HPDE6-E6E7 (cell line): Measurements from ENCODE around the gene FMN1.

ENCODE experiments used
- DNase-seq: peaks from one replicate; pipeline ENCODE4 v3.0.0; 2011; ENCODE audit warnings: missing footprints; ENCODE audit errors: extremely low spot score

FMN1 gene

DNA sequence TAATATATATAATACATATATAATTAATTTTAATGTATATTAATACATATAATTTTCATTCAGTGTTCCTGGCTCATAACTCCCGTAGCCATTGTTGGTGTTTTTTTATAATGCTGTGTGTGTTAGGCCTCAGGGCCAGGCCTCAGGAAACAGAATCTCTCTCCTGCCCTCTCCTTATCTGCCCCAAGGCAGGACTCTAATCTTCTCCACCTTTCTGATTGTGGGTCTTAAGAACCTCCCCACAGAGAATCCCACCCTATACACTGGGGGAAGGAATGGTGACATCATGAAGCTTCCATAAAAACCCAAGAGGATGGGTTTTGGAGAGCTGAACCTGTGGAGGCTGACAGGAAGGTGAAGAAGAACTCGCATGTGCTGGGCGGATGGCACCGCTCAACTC, 4.0 kb upstream of the FMN1 start:
- DNase-seq = no peak

DNA sequence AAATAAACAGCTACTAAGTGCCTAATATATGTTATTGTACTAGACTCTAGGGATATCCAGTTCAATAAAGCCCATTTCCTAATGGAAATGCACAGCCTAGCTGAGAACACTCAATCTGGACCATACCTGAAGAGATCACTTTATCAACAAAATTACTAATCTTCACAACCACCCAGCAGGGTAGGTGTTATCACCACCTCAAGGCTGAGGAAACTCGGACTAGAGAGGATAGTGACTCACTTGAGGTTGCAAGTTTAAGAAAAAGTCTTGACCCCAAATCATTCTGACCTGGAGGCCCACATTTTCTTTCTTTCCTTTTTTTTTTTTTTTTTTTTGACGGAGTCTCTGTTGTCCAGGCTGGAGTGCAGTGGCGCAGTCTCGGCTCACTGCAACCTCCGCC, 3.1 kb upstream of the FMN1 start:
- DNase-seq = no peak

DNA sequence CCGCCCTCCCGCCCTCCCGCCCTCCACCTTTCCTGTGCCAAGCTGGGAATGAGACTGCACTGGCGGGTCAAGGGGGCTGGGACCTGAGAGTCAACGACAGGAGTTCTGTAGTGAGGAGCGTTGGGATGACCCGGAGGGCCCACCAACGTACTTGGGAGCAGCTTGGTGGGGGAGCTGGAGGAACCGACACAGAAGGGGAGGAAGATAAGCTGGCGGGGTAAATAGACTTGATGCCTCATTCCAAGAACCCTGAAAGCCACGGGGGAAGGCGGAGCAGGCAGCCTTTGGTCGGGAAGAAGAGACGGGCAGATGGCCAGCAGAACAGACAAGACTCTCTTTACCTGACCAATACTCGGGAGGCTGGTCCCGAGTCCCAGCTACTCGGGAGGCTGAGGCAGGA, 277 bp downstream of the FMN1 start:
- no peak for DNase-seq

DNA sequence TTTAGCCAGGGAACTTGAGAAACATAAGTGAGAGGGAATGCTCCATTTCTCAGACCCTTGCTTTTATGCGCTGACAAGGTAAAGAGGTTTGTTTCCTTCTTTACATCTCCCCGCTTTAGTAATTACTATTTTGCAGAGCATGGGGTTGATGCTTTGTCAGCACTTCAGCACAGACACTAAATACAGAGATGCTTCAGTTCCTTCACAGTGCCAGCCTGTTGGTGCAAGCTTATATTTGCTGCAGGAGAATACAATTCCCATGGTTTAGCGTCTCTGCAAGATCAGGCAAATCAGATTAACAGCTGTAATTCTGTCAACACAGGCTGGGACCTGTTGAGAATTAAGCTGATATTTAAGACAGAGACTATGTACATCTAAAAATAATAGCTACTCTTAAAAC, 2.9 kb downstream of the FMN1 start:
- no peak for DNase-seq

DNA sequence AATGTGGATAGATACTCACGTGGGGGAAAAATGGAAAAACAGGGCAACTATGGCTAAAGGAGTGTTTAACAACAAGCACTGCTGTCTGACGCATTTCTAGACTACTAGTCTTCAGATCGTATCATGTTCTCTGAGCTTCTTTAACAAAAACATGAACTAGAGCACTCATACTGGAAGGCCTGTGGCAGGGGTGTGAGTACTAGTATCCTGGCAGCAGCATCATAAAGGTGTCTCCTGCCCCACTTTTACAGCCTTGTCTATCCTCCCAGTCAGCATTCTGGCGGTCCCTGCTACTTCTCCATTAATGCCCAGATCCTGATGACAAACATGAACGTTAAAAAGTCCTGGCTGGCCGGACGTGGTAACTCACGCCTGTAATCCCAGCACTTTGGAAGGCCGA, 4.0 kb downstream of the FMN1 start:
- no peak for DNase-seq

DNA sequence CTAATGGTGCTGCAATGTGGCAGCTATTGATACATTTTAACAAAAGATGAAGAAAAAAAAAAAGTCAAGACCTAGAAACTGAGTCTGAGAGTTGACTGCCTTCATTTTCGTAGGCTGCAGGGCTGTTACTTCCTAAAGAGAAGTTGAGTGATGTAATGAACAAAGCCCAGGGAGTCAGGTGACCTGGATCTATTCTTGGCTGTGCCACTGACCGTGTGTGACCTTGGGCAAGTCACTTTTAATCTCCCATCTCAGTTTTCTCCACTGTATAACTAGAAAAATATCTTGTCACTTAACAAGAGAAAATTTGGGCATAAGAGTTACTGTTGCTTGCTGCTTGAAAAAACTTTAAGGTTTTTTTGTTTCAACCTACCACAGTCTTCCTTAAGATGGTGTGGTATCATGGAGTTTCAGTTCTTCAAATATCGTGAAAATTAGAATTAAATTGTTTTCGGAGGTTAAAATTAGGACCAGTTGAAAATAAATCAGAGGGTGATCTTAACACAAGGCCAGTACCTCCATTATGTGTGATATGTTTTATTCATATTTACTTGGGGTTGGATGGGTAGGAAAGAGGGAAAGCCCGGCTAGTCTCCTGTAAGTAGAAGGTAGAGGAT, 5.8 kb downstream of the FMN1 start:
- no peak for DNase-seq

DNA sequence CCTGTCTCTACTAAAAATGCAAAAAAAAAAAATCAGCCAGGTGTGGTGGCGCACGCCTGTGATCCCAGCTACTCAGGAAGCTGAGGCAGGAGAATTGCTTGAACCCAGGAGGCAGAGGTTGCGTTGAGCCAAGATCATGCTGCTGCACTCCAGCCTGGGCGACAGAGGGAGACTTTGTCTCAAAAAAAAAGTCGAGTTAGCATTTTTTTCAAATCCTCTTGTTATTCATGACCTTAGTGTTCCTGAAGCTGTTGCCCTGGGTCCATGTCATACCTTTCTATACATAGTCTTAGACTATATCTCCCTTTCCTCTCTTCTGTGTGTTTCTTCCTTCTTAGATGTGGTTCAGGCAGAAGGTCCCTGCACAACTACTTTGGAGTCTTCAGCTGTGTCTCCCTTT, 6.4 kb downstream of the FMN1 start:
- DNase-seq = no peak

DNA sequence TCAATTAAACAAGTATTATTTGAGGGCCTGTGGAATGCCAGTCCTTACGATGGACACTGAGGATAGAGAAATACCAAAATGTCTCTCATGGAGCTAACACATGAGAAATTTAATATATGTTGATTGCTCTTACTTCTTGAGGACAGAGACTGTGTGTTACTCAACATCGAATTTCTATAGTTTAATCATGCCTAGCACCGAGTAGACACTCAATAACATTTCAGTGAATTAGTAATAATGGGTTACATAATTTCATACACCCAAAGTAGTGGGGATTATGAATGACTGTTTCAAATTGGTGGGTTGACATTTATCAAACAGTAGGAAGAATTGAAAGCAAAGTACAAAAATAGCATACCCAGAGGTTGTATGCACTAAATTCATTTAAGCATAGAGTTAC, 11.2 kb downstream of the FMN1 start:
- DNase-seq = no peak

DNA sequence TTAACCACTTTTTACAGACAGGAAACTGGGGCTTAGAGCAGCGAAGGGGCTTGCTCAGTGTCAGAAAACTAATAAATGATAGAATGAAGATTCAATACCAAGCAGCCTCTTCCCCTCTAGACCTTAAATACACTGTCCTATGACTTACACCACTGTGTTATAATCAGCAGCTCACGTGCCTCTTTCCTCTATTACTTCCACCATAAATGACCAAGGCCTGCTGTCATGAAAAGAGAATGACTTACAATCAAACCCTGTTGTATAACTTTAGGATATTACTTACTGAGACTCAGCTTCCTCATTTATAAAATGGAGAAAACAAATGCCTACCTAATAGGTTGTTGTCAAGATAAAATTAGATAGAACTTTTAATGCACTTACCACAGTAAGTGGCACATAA, 11.6 kb downstream of the FMN1 start:
- no peak for DNase-seq

DNA sequence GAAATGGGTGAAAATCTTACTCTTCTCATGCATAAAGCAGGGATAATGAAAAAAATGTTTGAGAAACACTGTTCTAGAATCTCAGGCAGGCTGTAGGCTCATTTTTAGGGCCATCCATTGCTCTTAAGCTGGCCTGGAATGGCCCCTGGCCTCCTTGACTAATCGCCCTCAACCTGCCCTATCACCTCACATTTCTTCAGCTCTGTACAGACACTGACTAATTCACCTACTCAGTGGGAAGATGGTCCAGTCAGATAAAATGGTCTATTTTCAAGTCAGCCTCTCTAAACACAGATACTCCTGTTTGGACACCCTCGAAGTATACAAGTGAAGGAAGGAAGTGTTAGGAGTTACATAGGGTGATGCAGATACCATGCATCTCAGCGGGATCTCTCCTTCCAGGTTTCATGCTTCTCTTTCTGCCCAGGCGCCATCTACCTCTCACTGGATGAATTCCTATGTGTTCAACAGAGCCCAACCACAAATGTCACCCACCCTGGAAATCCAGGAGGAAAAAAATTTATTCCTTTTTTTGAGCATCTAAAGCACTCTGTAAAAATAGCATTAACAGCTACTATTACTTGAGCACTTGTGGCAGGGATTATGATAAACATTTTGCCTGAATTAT, 12.1 kb downstream of the FMN1 start:
- DNase-seq = no peak

DNA sequence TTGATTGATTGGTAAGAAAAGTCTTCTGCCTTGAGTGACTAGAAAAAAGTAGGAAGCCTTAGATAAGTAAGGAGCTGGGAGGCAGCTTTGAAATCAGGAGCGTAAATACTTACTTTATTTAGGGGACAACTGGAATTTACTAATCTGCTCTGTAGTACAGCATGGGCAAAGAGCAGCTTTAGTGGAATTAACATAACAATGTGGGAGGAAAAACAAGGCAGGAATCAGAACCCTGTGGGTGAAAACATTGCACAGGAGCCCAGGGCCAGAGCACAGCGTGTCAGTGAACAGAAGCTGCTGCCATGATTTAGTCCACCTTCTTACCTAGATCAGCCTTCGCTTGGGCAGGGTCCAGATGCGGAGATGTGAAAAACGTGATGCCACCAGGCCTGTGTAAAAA, 14.6 kb downstream of the FMN1 start:
- DNase-seq = no peak

DNA sequence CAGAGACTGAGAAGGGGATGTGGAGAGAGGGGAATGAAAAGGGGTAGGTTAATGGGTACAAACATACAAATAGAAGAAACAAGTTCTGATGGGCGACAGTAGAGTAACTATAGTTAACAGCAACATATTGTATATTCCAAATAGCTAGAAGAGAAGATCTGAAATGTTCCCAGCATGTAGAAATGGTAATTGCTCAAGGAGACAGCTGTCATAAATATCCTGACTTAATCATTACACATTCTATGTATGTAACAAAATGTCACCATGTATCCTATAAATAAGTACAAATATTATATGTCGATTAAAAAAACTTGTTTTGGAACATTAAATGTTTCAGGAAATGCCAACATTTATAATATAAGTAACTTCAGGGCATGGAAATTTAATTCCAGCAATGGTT, 23.3 kb downstream of the FMN1 start:
- DNase-seq = no peak

DNA sequence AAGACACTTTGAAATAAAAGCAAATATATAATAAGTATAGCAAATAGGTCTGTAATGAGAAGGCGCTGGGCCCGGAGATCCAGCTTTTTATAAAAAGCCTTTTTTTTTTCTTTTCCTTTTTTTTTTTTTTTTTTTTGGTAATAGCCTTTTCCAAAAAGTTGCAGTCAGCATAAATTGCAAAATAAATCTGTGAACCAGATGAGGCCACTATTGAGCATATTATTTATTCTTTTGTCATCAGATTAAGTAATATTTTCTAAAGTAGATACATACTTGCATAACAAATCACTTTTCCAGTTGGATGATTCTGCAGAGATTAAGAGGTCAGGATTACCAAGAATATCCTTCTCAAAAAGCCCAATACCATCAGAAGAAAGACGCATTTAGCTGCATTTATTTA, 24.9 kb downstream of the FMN1 start:
- DNase-seq = no peak

DNA sequence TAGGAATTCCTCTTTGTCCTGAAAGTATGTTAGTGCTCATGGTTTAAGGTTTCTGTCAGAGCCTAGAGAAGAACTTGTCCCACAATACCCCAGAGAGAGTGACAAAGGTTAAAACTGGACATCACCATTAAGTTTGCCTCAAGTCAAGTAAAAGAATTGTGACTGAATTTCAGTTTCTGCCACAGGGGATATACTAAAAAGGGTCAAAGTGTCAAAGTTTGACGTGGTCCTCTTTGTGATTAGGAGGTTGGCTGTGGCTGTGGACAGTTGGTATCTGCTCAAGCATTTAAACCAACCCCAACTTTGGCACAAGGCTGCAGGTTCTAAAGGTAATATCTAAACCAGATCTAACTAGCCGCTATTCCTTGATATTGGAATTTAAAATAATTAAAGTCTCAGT, 26.1 kb downstream of the FMN1 start:
- no peak for DNase-seq

DNA sequence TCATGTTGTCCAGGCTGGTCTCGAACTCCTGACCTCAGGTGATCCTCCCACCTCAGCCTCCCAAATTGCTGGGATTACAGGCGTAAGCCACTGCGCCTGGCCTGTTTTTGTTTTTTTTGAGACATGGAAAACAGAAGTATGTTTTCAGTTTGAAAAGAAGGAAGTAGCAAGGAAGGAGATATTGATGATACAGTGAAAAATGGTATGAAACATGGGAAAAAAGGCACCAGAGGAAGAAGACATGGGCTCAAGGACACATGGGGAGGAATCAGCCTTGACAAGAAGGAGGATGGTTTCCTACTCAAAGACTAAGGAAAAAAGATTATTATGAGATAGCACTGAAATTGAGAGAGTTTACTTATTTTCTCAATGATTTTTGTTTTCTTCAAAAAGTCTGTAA, 30.7 kb downstream of the FMN1 start:
- DNase-seq = no peak

DNA sequence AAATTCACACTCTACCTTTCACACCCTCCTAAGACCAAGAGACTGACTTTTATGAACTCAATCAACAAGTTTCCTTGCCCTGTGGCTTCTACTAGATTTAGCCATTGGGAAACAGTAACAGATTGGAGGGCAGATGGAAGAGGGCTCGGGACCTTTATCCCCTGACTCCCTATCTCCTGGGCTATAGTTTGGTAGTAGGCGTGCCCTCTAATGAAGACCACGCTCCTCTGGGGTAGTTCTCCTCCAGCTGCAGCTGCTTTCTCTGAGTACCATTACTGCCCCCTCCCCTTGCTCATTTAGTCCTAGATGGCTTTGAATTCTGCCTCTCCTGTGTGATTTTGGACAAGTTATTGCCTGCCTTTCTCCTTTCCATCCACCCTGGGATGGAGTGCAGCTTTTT, 33.3 kb downstream of the FMN1 start:
- no peak for DNase-seq

DNA sequence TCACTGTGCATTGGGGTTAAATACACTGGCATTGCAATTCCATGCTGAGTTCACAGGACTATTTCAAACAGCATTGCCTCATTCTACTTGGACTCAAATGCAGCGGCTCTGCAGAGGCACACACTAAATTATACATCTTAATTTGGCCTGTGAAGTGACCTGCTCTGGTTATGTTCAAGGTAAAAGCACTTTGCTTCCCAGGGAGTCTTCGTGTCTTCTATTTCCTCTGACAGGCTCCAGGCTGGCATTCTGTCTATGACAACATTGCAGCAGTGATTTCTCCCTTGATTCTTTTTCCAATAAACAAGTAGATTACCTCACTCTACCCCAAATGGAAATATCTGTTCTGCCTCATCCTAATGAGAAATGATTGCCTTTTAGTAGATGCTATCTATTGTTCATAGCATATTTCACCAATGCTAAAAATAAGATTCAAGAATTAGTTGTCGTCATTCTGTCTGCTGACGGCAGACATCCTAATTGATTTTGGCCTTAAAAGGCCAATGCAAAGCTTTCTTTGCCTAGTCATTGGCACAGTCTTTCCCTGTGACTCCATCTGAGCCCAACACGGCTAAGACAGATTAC, 33.8 kb downstream of the FMN1 start:
- no peak for DNase-seq

DNA sequence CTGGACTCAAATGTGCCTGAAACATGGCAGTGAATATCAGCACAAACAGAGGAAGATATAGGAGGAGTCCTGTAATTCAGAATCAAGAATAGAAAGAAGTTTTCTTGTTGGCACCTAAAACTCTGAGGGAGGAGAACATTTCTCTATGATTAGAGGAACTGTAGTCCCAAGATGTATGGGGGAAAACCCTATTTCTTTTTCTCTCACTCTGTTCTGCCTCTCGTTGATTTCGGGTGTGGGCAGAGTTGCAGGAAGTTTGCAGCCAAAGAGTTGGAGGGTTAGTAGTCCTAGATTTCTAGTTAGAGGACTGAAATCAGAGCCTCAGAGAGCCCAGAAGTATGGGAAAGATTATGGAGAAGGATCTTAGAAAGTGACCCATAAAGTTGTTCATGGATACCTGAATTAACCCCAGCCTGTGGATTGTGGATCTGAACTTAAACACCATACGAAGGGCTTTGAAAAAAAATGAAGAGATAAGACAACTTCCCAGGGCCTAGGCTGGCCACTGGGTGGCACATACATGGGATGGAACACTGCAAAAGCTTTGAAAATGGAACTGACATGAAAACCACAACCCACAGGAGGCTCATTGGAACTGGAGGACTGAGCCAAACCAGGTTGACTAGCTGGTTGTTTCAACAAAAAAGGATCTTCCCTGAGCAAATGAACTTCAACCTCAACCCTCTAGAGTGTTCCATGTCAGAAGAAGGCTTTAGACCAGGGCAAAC, 34.6 kb downstream of the FMN1 start:
- DNase-seq = no peak

DNA sequence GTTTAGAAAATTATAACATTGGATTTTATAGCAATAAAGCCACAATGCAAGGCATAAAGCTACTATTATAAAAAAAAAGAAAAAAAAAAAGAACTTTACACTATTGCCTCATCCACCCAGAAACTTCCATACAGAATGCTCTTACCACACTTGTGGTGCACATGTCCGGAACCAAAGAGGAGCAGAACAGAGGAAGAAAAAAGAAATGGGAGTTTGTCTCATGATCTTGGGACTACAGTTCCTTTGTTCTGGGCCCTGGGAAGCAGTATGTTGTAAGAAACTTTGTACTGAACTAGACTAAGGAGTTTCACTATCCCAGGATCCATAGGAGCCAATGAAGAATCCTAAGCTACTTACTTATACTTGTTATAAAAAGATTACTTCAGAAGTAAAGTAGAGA, 36.1 kb downstream of the FMN1 start:
- DNase-seq = no peak

DNA sequence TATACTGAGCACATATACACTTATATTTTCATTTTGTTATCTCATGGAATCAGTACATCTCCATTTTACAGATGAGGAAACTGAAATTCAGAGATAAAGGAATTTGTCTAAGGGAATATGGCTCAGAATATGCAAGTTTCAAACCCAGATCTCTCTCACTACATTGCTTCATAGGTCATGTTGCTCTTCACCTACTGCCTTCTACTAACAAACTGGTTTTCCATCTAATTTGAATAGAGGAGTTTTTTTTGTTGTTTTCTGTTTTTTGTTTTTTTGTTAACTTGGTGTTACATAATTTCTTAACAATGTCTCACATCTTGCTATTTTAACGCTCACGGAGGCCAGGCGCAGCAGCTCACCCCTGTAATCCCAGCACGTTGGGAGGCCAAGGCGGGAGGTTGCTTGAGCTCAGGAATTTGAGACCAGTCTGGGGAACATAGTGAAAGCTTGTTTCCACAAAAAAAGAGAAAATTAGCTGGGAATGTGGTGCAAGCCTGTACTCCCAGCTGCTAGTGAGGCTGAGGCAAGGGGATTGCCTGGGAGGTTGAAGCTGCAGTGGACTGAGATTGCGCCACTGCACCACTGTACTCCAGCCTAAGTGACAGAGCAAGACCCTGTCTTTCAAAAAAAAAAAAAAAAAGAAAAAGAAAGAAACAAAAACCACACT, 37.0 kb downstream of the FMN1 start:
- no peak for DNase-seq

DNA sequence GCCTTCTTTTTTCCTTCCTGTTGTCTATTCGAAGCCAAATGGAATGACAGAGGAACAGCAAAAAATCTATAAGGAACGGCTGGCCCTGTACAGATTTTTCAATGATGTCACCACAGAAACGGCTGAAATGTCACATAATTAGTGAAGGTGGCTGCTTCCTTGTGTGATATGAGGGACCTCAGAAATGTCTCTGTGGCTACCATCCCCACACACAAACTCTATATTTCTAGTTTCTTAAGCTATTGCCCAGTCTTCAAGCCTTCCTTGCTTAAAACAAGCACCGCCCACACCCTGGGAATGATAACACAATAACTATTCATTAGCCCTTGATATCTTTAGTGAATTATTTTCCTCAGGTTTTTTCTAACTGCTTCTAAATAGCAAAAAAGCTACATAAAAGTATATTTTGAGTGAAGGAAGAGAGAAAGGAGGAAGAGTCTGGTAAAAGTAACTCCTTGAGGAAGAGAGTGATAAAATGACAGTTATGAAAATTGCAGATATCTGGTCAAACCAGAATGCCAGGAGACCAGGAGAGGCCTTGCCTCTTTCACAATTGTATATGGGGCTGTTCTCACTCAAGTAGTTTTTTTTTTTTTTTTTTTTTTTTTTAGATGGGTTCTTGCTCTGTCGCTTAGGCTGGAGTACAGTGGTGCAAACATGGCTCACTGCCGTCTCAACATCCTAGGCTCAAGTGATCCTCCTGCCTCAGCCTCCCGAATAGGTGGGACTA, 38.7 kb downstream of the FMN1 start:
- no peak for DNase-seq
